GM18508 (cell line): ENCODE data around the gene TEKT5.

Experiments used
- ATAC-seq: cut with Tn5 transposase; IDR thresholded peaks from one replicate; pipeline ENCODE4 v1.9.1; 2021; ENCODE audit warnings: moderate number of reproducible peaks; ENCODE audit not compliant: insufficient read depth, unreplicated experiment

TEKT5 gene

GRCh38 chr16:10584981-10585438 lies 109.7 kb downstream of the TEKT5 start:
- no peak for ATAC-seq

GRCh38 chr16:10583269-10583668 lies 111.5 kb downstream of the TEKT5 start:
- no peak for ATAC-seq

- ATAC-seq, result no peak
Measured at GRCh38 chr16:10581507-10581906, 113.2 kb downstream of the TEKT5 start.

GRCh38 chr16:10580883-10581247 lies 113.9 kb downstream of the TEKT5 start:
- ATAC-seq, result no peak

- ATAC-seq, result no peak
Measured at GRCh38 chr16:10579965-10580882, 114.5 kb downstream of the TEKT5 start, which contains the start of gene EMP2. TSS of gene EMP2 (minus strand) at chr16:10580598. CDS start at chr16:10547617, 32,981 bp downstream.

- no peak for ATAC-seq
Measured at GRCh38 chr16:10579575-10579964, 115.2 kb downstream of the TEKT5 start.

- no peak for ATAC-seq
Measured at GRCh38 chr16:10578474-10579316, 116.0 kb downstream of the TEKT5 start.
